ENCODE data around the gene PDHX.

PDHX gene

DNA sequence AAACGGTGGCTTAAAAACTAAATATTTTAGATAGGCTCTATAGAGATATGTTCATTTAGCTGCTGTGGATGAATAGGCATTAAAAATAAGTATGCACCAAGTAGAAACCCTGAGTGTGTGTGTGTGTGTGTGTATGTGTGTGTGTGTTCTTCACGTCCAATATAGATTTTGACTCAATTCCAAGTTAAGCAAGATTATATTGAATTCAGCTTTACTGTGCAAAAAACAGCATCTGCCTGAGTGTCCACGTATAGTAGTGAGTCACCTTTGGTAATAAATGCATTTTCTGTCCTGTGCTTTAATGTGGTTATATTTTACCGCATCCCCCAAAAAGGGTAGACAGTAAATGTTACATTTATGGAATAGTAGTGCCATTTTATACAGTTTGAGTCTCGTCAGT is 71.2 kb downstream of the PDHX start:
- ATAC-seq (no peak), DNase-seq (ENCODE audit: low spot score in 2 of 2) (no peak)
- Mint-ChIP-seq H3K4me1 (peaks cover 6% of the 10 kb centered on the region), H3K4me3 (no peak overlapping the region), H3K27ac (no peak overlapping the region), H3K9me3 (no peaks in the 10 kb centered on the region), H3K36me3 (peaks cover 26% of the 10 kb centered on the region)

DNA sequence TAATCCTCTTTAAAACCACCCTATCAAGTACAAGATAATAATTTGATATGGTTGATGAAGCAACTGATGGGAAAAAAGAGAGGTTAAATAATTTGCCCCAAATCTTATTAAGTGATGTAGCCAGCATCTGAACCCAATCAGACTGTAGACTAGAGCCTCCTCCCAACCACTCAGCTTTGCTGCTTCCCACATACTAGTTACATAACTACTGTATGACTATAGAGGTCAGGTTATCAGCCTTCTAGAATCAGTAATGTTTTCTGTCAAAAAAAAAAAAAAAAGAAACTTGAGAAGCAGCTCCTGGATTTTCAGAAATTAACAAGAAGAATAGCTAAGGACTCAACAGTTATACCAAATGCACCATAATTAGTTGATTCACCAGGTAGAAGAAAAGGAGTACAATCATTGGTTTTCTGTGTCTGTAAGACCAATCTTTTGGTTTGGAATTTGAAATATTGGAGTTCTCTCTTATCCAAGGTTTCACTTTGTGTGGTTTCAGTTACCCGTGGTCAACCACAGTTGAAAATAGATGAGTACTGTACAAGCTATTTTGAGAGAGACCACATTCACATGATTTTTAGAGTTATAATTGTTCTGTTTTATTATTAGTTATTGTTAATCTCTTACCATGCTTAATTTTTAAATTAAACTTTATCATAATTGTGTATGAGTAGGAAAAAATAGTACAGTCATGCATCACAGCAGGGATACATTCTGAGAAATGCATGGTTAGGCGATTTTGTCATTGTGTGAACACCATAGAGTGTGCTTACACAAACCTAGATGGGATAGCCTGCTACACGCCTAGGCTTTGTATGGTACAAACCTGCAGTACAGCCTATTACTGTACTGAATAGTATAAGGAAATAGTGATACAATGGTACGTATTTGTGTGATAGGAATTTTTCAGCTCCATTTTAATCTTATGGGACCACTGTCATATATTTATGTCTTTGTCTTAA is 72.2 kb downstream of the PDHX start:
- DNase-seq (ENCODE audit: low spot score in 2 of 2) (no peak), ATAC-seq (peak; percentile 65)
- Mint-ChIP-seq H3K4me1 (peaks cover 6% of the 10 kb centered on the region), H3K9me3 (no peaks in the 10 kb centered on the region), H3K36me3 (peaks cover 26% of the 10 kb centered on the region), H3K4me3 (no peak overlapping the region), H3K27ac (no peak overlapping the region)

DNA sequence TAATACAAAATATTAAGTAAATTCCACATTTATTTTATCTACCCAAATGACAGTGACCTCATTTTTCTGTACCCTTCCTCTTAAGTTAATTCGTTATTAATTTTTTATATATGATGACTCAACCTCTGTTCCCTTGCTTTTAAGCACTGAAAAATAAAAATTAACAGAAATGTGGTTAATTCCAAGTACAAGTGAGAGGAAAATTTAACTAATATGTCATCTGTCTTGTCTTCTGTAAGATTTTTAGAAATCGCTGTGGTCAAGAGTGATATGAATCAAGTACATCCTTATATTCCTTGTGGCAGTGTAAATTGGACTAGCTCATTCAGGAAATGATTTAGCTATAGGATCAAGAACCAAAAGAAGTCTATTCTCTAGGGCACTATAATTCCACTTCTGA is 74.5 kb downstream of the PDHX start:
- Mint-ChIP-seq H3K27ac (no peak overlapping the region), H3K36me3 (peaks cover 8% of the 10 kb centered on the region), H3K4me1 (peaks cover 6% of the 10 kb centered on the region), H3K4me3 (no peak overlapping the region), H3K9me3 (no peaks in the 10 kb centered on the region)
- no peak for DNase-seq (ENCODE audit: low spot score in 2 of 2)
- ATAC-seq = no peak

DNA sequence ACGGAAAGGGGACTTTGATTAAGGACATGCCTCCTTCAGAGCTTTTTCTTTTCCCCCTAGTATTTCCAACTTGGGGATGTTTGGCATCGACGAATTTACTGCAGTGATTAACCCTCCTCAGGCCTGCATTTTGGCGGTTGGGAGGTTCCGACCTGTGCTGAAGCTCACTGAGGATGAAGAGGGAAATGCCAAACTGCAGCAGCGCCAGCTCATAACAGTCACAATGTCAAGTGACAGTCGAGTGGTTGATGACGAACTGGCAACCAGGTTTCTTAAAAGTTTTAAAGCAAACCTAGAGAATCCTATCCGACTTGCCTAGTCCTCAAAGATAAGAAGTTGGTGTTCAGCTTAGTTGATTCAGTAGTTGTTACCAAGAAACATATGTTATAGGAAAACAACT is 78.4 kb downstream of the PDHX start:
- Mint-ChIP-seq H3K27ac (no peak overlapping the region), H3K4me1 (peaks cover 13% of the 10 kb centered on the region), H3K9me3 (no peaks in the 10 kb centered on the region)

DNA sequence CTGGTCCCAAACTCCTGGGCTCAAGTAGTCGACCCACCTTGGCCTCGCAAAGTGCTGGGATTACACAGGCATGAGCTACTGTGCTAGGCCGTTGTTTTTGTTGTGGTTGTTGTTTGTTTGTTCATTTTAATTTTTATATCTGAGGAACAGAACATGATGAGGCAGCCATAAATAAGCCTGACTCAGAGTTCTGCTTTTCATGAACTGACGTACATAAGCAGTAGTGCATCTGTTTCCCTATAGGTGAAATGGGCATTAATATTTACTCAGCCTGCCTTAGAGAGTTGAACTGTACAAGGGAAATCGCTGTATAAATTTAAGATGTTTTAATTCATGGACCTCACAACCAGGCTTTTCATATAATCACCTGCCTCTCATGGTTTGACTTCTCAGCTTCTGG is 80.5 kb downstream of the PDHX start:
- Mint-ChIP-seq H3K36me3 (no peaks in the 10 kb centered on the region), H3K4me3 (no peak overlapping the region), H3K4me1 (peaks cover 13% of the 10 kb centered on the region), H3K27ac (no peak overlapping the region), H3K9me3 (no peaks in the 10 kb centered on the region)
- DNase-seq (ENCODE audit: low spot score in 2 of 2) (no peak), ATAC-seq (no peak)

More for the DNA sequence above, 78.4 kb downstream of the PDHX start:
- DNase-seq (ENCODE audit: low spot score in 2 of 2) (no peak), ATAC-seq (no peak)
- Mint-ChIP-seq H3K36me3 (no peaks in the 10 kb centered on the region), H3K4me3 (no peak overlapping the region)

DNA sequence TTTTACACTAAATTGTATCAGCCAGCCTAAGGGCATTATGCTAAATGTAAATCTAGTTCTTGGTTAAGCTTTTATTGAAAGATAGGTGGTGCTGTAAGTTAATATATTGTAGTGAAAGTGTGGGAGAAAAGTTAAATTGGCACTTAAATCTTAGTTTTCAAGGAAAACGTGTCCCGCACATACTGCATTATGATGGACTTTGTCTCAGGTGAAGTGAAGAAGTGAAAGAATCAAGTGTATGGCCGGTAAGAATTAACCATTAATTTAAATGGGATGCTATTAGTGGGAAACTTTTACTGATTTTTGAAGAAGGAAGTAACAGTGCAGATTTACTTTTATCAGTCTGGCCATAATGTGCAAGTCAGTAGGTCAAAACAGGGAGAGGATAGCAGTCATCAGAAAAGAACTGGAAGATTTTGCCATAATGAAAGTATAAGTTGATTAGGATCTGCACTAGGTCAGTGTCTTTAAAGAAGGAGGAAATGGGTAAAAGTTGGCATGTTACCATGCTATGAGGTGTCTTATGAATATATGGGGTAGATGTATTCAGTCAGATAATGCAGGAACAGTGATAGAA is 81.6 kb downstream of the PDHX start:
- Mint-ChIP-seq H3K4me3 (peak overlapping the region; percentile 24), H3K36me3 (no peaks in the 10 kb centered on the region), H3K9me3 (no peaks in the 10 kb centered on the region), H3K27ac (peak overlapping the region; percentile 9), H3K4me1 (peaks cover 14% of the 10 kb centered on the region)
- ATAC-seq (peak; percentile 40), DNase-seq (ENCODE audit: low spot score in 2 of 2) (no peak)

DNA sequence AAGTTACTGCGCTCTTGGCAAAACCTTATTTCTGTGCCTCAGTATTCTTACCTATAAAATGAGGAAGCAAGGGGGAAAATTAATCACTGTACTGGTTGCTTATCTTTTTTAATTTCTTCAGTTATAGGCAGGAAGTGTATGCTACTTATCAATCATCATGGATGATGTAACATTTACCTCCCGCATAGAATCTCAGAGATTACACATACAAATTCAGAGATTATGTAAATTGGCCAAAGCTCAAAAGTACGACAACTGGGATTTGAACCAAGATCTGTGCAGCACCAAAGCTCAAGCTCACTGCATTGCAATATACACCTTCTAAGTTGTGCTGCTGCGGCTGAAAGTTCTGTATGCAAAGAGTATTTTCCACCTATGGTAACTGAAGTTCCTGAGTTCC is 83.0 kb downstream of the PDHX start:
- peaks cover 27% of the 10 kb centered on the region for H3K4me1 Mint-ChIP-seq
- H3K9me3 Mint-ChIP-seq = no peaks in the 10 kb centered on the region
- no peak overlapping the region for H3K27ac Mint-ChIP-seq
- H3K4me3 Mint-ChIP-seq = no peak overlapping the region
- no peak for ATAC-seq
- no peak for DNase-seq (ENCODE audit: low spot score in 2 of 2)
- no peaks in the 10 kb centered on the region for H3K36me3 Mint-ChIP-seq

DNA sequence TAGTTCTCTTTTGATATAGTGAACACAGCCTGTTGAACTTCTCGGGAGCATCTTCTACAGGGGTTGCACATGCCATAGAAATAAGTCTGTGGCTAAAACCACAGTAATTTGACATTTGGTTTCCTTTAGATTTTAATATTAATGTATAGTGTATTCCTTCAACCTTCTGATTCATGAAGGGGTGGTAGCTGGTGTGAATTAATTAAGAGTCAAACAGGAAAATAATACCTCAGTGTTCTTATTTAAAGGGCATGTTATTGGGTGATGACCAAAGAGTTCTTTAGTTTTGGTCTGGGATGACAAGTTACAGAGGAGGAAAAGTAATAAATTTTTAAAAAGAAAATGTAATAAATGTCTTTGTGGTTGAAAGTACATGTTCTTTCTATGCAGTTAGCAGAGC is 86.8 kb downstream of the PDHX start:
- H3K4me1 Mint-ChIP-seq = peaks cover 48% of the 10 kb centered on the region
- ATAC-seq (no peak), DNase-seq (ENCODE audit: low spot score in 2 of 2) (no peak)
- H3K9me3 Mint-ChIP-seq = no peaks in the 10 kb centered on the region
- H3K27ac Mint-ChIP-seq = no peak overlapping the region
- no peak overlapping the region for H3K4me3 Mint-ChIP-seq
- no peaks in the 10 kb centered on the region for H3K36me3 Mint-ChIP-seq

DNA sequence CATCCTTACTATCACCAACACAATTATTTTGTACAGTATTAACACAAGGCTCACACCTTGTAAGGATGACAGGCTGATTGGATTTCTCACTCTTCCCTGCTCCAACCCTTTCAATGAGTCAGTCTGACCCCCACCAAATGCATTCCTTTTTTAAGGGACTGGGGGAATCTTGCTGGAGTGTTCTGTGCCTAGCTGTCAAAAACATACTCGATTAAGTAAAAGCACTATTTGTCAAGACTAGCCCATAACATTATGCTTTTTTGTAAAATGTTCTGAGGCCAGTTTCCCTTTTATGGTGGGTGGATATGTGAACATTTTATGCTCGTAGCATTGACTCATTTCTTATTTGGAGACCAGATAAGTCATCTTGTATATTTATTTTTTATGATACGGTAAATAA is 87.2 kb downstream of the PDHX start:
- Mint-ChIP-seq H3K36me3 (no peaks in the 10 kb centered on the region), H3K4me3 (no peak overlapping the region), H3K4me1 (peaks cover 45% of the 10 kb centered on the region), H3K9me3 (no peaks in the 10 kb centered on the region), H3K27ac (no peak overlapping the region)
- DNase-seq (ENCODE audit: low spot score in 2 of 2) (no peak), ATAC-seq (no peak)

DNA sequence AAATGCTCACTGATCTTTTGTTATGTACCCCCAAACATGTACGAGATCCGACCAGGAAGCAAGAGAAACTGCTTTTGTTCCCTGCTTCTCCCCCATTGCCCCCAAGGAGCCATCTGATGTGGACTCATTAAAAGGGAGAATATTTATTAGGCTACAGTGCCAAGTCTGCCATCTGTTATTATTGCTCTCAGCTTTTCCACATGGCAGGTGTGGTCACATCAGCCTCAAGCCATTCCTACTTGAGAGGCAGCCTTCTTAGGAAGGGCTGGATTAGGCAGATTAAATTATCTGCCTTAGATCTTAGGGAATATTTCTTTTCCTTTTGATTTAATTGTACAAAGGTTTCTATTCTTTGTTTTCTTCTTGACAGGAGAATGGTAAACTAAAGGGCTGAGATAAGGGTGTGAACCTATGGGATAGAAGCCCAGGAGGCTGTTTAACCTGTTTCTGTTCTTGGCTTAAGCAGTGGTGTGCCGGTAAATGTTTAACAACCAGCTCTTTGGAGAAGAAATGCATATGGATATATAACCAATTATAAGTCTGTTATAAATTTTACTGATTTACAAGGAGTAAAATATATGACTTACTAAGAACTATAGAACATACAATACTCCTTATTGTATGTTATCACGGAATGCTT is 88.8 kb downstream of the PDHX start:
- DNase-seq (ENCODE audit: low spot score in 2 of 2) = no peak
- no peak for ATAC-seq
- Mint-ChIP-seq H3K27ac (no peak overlapping the region), H3K36me3 (no peaks in the 10 kb centered on the region), H3K9me3 (no peaks in the 10 kb centered on the region), H3K4me1 (peaks cover 52% of the 10 kb centered on the region), H3K4me3 (no peak overlapping the region)

DNA sequence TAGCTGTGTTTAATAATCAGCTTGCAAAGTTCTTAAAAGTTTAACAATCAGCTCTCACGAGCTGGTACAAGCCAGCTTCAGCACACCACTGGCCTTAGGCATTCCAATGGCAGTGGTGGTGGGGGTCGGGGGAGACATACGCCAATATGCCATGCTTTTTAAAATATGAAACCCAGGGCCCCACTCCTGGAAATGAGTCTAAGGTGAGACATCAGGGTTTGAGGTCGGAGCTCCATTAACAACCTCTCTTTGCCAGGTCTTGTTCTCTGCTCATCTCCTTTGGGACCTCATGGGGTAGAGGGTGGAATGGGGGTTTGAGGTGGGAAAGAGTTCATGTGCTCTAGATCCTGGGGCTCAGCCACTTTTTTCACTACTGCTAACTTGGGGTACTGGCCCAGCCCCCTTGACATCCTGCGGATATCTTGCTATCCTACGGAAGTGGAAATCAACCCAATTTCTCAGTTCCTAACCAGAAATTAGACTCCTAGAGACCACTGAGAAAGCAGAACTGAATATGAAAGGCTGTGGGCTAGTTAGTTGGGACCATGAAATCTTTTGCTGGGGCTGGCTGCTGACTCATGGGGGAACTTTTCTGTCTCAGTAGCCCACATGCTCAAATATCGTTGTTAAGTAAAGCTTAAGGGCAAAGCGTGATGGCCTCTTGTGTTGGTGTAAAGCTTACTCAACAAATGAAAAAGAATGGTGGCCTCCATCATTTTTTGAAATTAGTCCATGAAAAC is 90.1 kb downstream of the PDHX start:
- no peaks in the 10 kb centered on the region for H3K36me3 Mint-ChIP-seq
- ATAC-seq = peak; percentile 98
- peak; percentile 19 to 79 for DNase-seq (ENCODE audit: low spot score in 2 of 2)
- no peaks in the 10 kb centered on the region for H3K9me3 Mint-ChIP-seq
- peak overlapping the region; percentile 83 for H3K27ac Mint-ChIP-seq
- peaks cover 55% of the 10 kb centered on the region for H3K4me1 Mint-ChIP-seq
- H3K4me3 Mint-ChIP-seq = peak overlapping the region; percentile 31

DNA sequence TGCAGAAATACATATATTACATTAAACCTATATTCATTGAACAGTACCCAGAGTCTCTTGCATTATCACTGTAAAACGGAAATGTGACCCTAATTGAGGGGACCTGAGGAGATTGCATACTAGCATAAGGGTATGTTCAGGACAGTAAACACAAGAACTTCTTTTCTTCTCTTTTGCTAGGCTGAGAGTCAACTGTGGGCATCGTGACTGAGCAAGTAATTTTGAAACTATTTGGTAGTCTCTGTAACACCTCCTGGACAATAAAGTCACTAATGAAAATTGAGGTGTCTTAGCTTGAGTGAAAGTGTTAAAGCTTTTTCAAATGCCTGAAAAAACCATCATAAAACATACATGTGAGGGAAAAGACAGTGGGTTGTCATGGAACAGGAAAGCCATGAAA is 90.9 kb downstream of the PDHX start:
- DNase-seq (ENCODE audit: low spot score in 2 of 2) = no peak
- no peaks in the 10 kb centered on the region for H3K9me3 Mint-ChIP-seq
- peaks cover 1% of the 10 kb centered on the region for H3K36me3 Mint-ChIP-seq
- peak; percentile 47 for ATAC-seq
- H3K4me3 Mint-ChIP-seq = no peak overlapping the region
- H3K27ac Mint-ChIP-seq = no peak overlapping the region
- peaks cover 61% of the 10 kb centered on the region for H3K4me1 Mint-ChIP-seq

DNA sequence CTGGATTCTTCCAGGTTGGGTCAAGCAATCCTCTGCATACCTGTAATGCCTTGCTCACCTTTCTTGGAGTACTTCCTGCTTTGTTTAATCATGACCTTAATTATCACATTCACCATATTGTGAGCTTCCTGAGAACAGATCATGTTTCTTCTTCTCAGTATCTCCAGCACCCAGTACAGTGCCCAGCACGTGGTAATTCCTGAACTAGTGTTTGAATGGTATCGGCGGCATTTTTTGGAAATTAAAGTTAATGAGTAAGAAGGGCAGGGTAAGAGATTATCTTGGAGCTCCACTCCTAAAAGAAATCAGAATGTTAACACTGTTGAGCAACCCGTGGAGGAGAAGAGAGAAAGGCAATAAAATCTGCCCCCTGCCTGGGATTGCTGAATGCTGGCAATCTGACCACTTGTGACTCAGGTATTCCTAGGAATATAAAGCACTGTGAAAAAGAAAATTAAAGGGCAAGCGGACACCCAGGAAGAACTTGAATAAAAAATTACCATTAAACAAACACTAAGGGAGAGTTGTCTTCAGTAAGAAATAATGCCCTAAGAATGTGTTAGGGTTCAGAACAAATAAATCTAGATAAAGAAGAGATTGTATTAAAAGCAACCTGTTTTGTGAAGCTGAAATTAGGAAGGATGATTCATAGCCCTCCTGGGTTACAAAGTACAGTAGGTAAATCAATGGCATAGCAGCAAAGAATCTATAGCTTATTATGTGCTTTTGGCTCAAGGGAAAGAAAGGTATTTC is 92.9 kb downstream of the PDHX start:
- H3K36me3 Mint-ChIP-seq = peaks cover 9% of the 10 kb centered on the region
- H3K27ac Mint-ChIP-seq = no peak overlapping the region
- peaks cover 66% of the 10 kb centered on the region for H3K4me1 Mint-ChIP-seq
- no peaks in the 10 kb centered on the region for H3K9me3 Mint-ChIP-seq
- no peak overlapping the region for H3K4me3 Mint-ChIP-seq
- ATAC-seq (no peak), DNase-seq (ENCODE audit: low spot score in 2 of 2) (no peak)

DNA sequence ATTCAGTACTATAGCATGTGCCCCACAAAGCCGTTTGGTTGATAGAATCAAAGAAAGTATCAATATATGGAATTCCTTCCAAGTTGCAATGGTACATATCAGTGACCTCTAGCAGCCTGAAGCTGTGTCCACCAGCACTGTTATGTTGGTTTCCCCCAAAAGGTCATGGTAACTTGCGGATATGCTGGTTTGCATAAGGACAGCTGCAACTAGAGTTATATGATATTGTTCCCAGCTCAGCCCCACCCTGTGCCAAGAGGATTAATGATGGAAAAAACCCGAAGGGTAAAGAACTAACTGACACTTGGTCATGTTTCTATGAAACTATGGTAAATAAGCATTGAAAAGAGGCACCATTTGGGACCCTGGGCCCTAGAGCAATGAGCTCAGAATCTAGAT is 93.5 kb downstream of the PDHX start:
- no peak for DNase-seq (ENCODE audit: low spot score in 2 of 2)
- no peak overlapping the region for H3K27ac Mint-ChIP-seq

DNA sequence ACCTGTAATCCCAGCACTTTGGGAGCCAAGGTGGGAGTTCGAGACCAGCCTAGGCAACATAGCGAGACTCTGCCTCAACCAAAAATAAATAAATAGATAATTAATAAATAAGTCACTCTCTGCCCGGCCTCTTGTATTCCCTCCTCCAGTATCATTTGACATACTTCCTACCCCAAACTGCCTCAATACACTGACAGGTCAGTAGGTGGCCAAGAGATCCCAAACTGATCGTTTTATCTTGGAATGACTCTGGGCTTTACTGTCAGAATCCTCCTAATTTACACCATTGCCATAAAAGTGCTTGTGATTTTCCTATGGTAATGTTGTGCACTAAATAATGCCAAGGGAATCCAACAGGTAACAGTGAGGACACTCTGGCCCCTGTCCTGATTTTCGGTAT is 94.2 kb downstream of the PDHX start:
- no peak overlapping the region for H3K4me3 Mint-ChIP-seq
- ATAC-seq = no peak
- H3K36me3 Mint-ChIP-seq = peaks cover 9% of the 10 kb centered on the region
- DNase-seq (ENCODE audit: low spot score in 2 of 2) = no peak
- H3K4me1 Mint-ChIP-seq = peaks cover 62% of the 10 kb centered on the region
- no peak overlapping the region for H3K27ac Mint-ChIP-seq
- H3K9me3 Mint-ChIP-seq = no peaks in the 10 kb centered on the region

More for the DNA sequence above, 93.5 kb downstream of the PDHX start:
- Mint-ChIP-seq H3K4me1 (peaks cover 65% of the 10 kb centered on the region), H3K36me3 (peaks cover 9% of the 10 kb centered on the region), H3K4me3 (no peak overlapping the region), H3K9me3 (no peaks in the 10 kb centered on the region)
- ATAC-seq = no peak

Measured in stimulated activated effector memory CD8-positive, alpha-beta T cell treated with anti-CD3 and anti-CD28 coated beads, Interleukin-12 subunit alpha, Interleukin-12 subunit beta, amount 100 ng/mL, for 72 hours (primary cell).